HG03342 (cell line): ENCODE measurements around the gene DCST1.

Experiments
- ATAC-seq: cut with Tn5 transposase; IDR thresholded peaks from one replicate; pipeline ENCODE4 v1.9.1; 2021; ENCODE audit warnings: mild to moderate bottlenecking, moderate library complexity; ENCODE audit not compliant: unreplicated experiment

Gene DCST1

GRCh38 chr1:155050560-155051341 lies 17.1 kb downstream of the DCST1 start, which contains the start of gene ADAM15:
TSS of gene ADAM15 (plus strand) at chr1:155051316. CDS start at chr1:155051387, 71 bp downstream.
- peak; percentile 47 for ATAC-seq

- ATAC-seq = peak; percentile 20
Measured at GRCh38 chr1:155051342-155051776, 17.7 kb downstream of the DCST1 start.

GRCh38 chr1:155051777-155052398 lies 18.3 kb downstream of the DCST1 start:
- peak; percentile 3 for ATAC-seq

GRCh38 chr1:155052439-155053395 lies 19.1 kb downstream of the DCST1 start:
- no peak for ATAC-seq

GRCh38 chr1:155053531-155054105 lies 20.0 kb downstream of the DCST1 start:
- no peak for ATAC-seq

GRCh38 chr1:155057104-155057503 lies 23.5 kb downstream of the DCST1 start:
- ATAC-seq = no peak

GRCh38 chr1:155057788-155058211 lies 24.2 kb downstream of the DCST1 start:
- ATAC-seq = no peak

- ATAC-seq = no peak
Measured at GRCh38 chr1:155060736-155061135, 27.1 kb downstream of the DCST1 start.

GRCh38 chr1:155061381-155062150 lies 27.9 kb downstream of the DCST1 start:
- peak; percentile 42 for ATAC-seq

GRCh38 chr1:155062151-155062686 lies 28.6 kb downstream of the DCST1 start:
- ATAC-seq = no peak

GRCh38 chr1:155062702-155063411 lies 29.2 kb downstream of the DCST1 start:
- ATAC-seq = no peak

- ATAC-seq = peak; percentile 65
Measured at GRCh38 chr1:155063550-155064110, 30.0 kb downstream of the DCST1 start, which contains the start of gene EFNA4. TSS of gene EFNA4 (plus strand) at chr1:155063740. CDS start at chr1:155063824, 84 bp downstream.

GRCh38 chr1:155064111-155064831 lies 30.6 kb downstream of the DCST1 start:
- ATAC-seq = no peak

- no peak for ATAC-seq
Measured at GRCh38 chr1:155064832-155065429, 31.3 kb downstream of the DCST1 start.

GRCh38 chr1:155066777-155067176 lies 33.2 kb downstream of the DCST1 start:
- ATAC-seq = no peak

GRCh38 chr1:155068599-155068998 lies 35.0 kb downstream of the DCST1 start:
- no peak for ATAC-seq

GRCh38 chr1:155069551-155070157 lies 36.0 kb downstream of the DCST1 start:
- ATAC-seq = no peak
